Measurements from ENCODE around the gene KCNJ14.

- TF ChIP-seq, protein P1, sequence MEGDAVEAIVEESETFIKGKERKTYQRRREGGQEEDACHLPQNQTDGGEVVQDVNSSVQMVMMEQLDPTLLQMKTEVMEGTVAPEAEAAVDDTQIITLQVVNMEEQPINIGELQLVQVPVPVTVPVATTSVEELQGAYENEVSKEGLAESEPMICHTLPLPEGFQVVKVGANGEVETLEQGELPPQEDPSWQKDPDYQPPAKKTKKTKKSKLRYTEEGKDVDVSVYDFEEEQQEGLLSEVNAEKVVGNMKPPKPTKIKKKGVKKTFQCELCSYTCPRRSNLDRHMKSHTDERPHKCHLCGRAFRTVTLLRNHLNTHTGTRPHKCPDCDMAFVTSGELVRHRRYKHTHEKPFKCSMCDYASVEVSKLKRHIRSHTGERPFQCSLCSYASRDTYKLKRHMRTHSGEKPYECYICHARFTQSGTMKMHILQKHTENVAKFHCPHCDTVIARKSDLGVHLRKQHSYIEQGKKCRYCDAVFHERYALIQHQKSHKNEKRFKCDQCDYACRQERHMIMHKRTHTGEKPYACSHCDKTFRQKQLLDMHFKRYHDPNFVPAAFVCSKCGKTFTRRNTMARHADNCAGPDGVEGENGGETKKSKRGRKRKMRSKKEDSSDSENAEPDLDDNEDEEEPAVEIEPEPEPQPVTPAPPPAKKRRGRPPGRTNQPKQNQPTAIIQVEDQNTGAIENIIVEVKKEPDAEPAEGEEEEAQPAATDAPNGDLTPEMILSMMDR (IDR thresholded peaks at IDR 0.05), result no peak
- TF ChIP-seq POLR2A (IDR thresholded peaks at IDR 0.05), result no peak
Observed at GRCh38 chr19:48511321-48511731, 56.0 kb downstream of the KCNJ14 start.

Data from gastroesophageal sphincter (tissue), 3 donors.